Upper lobe of left lung (tissue), 4 donors: ENCODE measurements around the gene ACTL6B.

Experiments used
- POLR2A ChIP-seq, 4 donors: fragments of 450-650 bp; IDR thresholded peaks; one replicate each; pipeline ENCODE4 v1.5.1; 2016 to 2017; ENCODE audit warnings: antibody characterized with exemption in 4 of 4, mild to moderate bottlenecking in 2 of 4
- POLR2AphosphoS5 ChIP-seq, 2 donors: sonication (generic); formaldehyde crosslinking; IDR thresholded peaks; one replicate each; pipeline ENCODE4 v1.5.1; 2017; ENCODE audit warnings: antibody characterized with exemption in 2 of 2
- TF ChIP-seq, protein P1 (sequence below), 6 experiments: fragments of 450-650 bp in 4 of 6; fragments of 200-600 bp in 2 of 6; sonication (generic) in 2 of 6; IDR thresholded peaks; one replicate each; pipeline ENCODE4 v1.5.1; 2016 to 2019; ENCODE audit warnings: antibody characterized with exemption in 6 of 6

- TF ChIP-seq, protein P1, sequence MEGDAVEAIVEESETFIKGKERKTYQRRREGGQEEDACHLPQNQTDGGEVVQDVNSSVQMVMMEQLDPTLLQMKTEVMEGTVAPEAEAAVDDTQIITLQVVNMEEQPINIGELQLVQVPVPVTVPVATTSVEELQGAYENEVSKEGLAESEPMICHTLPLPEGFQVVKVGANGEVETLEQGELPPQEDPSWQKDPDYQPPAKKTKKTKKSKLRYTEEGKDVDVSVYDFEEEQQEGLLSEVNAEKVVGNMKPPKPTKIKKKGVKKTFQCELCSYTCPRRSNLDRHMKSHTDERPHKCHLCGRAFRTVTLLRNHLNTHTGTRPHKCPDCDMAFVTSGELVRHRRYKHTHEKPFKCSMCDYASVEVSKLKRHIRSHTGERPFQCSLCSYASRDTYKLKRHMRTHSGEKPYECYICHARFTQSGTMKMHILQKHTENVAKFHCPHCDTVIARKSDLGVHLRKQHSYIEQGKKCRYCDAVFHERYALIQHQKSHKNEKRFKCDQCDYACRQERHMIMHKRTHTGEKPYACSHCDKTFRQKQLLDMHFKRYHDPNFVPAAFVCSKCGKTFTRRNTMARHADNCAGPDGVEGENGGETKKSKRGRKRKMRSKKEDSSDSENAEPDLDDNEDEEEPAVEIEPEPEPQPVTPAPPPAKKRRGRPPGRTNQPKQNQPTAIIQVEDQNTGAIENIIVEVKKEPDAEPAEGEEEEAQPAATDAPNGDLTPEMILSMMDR (IDR thresholded peaks at IDR 0.05): no peak
- TF ChIP-seq POLR2AphosphoS5 (IDR thresholded peaks at IDR 0.05) (no peak), POLR2A (IDR thresholded peaks at IDR 0.05) (no peak)
These were observed 33.2 kb upstream of the ACTL6B start for GRCh38 chr7:100689230-100690135.
